SK-N-SH (cell line): ENCODE results near the gene COX14. TPM values are rescaled to one million over a fixed set of nuclear protein-coding genes. Genes with fewer than 3 reads are reported as not detected.

Experiments
- CTCF ChIA-PET: fragments of 300-600, 350-600 bp; formaldehyde crosslinking; extraction: SDS; loops from one replicate; lab custom pipeline; 2021; lab: Yijun Ruan, JAX
- POLR2A ChIA-PET: fragments of 350-600 bp; sonication (Branson Sonifier 250); formaldehyde crosslinking; extraction: SDS; loops from one replicate; lab custom pipeline; 2020; ENCODE audit warnings: antibody characterized with exemption, inconsistent platforms; lab: Yijun Ruan, JAX
- DNase-seq: peaks from one replicate; pipeline ENCODE4 v3.0.0; 2012
- H2AFZ ChIP-seq: fragments of 200-600 bp; sonication (generic); 2 replicates; pipeline ENCODE4 v1.8.1; 2016; ENCODE audit warnings: antibody characterized with exemption, mild to moderate bottlenecking, low read depth
- H3F3A ChIP-seq: fragments of 200-600 bp; sonication (generic); replicated peaks from 2 replicates; pipeline ENCODE3; 2016; ENCODE audit warnings: antibody characterized with exemption, mild to moderate bottlenecking; ENCODE audit not compliant: insufficient read depth
- H3K27ac ChIP-seq, 2 experiments: fragments of 200-500 bp in 1 of 2; fragments of 200-600 bp in 1 of 2; sonication (Bioruptor generic) in 1 of 2; sonication (generic), shearing (Covaris generic) in 1 of 2; 2 replicates each; pipeline versions ENCODE4 v1.5.1 to v1.6.1; 2014 to 2016; ENCODE audit warnings: low read depth in 2 of 2, inconsistent platforms in 1 of 2, low read length in 1 of 2, mild to moderate bottlenecking in 1 of 2, mixed read lengths in 1 of 2
- H3K27me3 ChIP-seq: fragments of 200-600 bp; sonication (generic), shearing (Covaris generic); 2 replicates; pipeline ENCODE4 v1.6.1; 2016; ENCODE audit warnings: mixed run types; ENCODE audit not compliant: insufficient read depth
- H3K36me3 ChIP-seq, 2 experiments: fragments of 200-500 bp in 1 of 2; fragments of 200-600 bp in 1 of 2; sonication (Bioruptor generic) in 1 of 2; sonication (generic) in 1 of 2; replicated peaks in 1 of 2; 2 replicates each; pipeline versions ENCODE3 to v1.5.1; 2014 to 2016; ENCODE audit warnings: low read length in 1 of 2, mild to moderate bottlenecking in 1 of 2; ENCODE audit not compliant: insufficient read depth in 2 of 2, control insufficient read depth in 1 of 2
- H3K4me1 ChIP-seq, 2 experiments: fragments of 200-500 bp in 1 of 2; fragments of 200-600 bp in 1 of 2; sonication (Bioruptor generic) in 1 of 2; sonication (generic), shearing (Covaris generic) in 1 of 2; 2 replicates each; pipeline versions ENCODE4 v1.5.1 to v1.6.1; 2014 to 2016; ENCODE audit warnings: low read depth in 1 of 2, low read length in 1 of 2, mixed run types in 1 of 2; ENCODE audit not compliant: insufficient read depth in 2 of 2, control insufficient read depth in 1 of 2
- H3K4me2 ChIP-seq: fragments of 200-600 bp; sonication (generic), shearing (Covaris generic); 2 replicates; pipeline ENCODE4 v1.6.1; 2017; ENCODE audit warnings: mixed run types
- H3K4me3 ChIP-seq, 2 experiments: fragments of 200-500 bp in 1 of 2; fragments of 200-600 bp in 1 of 2; sonication (Bioruptor generic) in 1 of 2; sonication (generic), shearing (Covaris generic) in 1 of 2; 2 replicates each; pipeline versions ENCODE4 v1.5.1 to v1.8.1; 2014 to 2016; ENCODE audit warnings: low read depth in 2 of 2, inconsistent platforms in 1 of 2, low read length in 1 of 2, mild to moderate bottlenecking in 1 of 2, mixed read lengths in 1 of 2, moderate library complexity in 1 of 2
- H3K79me2 ChIP-seq: fragments of 200-600 bp; sonication (generic); 2 replicates; pipeline ENCODE4 v1.8.1; 2017; ENCODE audit warnings: mild to moderate bottlenecking; ENCODE audit not compliant: insufficient read depth
- H3K9ac ChIP-seq: fragments of 200-600 bp; sonication (generic); 2 replicates; pipeline ENCODE4 v1.6.1; 2017; ENCODE audit warnings: mixed run types
- H3K9me2 ChIP-seq: fragments of 200-600 bp; sonication (generic); 2 replicates; pipeline ENCODE4 v1.6.1; 2017; ENCODE audit warnings: mixed run types
- H3K9me3 ChIP-seq: fragments of 200-600 bp; sonication (generic); 2 replicates; pipeline ENCODE4 v1.6.1; 2017; ENCODE audit warnings: mixed run types, mild to moderate bottlenecking, moderate library complexity
- H4K20me1 ChIP-seq: fragments of 200-600 bp; sonication (generic); 2 replicates; pipeline ENCODE4 v1.6.1; 2017; ENCODE audit warnings: mild to moderate bottlenecking, mixed run types; ENCODE audit not compliant: insufficient read depth
- CTCF ChIP-seq: fragments of 200-600 bp; sonication (generic); IDR thresholded peaks from 2 replicates; pipeline ENCODE4 v1.6.1; 2017; ENCODE audit warnings: antibody characterized with exemption, mild to moderate bottlenecking, moderate library complexity
- ELF1 ChIP-seq: IDR thresholded peaks from 2 replicates; pipeline ENCODE4 v1.4.0; 2012
- EZH2phosphoT487 ChIP-seq: fragments of 200-600 bp; sonication (generic); IDR thresholded peaks from 2 replicates; pipeline ENCODE4 v1.6.1; 2017; ENCODE audit warnings: low read depth, mixed run types, mild to moderate bottlenecking, antibody characterized with exemption, moderate library complexity, borderline replicate concordance
- FOXM1 ChIP-seq: IDR thresholded peaks from 2 replicates; pipeline ENCODE4 v1.4.0; 2012; ENCODE audit warnings: low read depth, mild to moderate bottlenecking
- GABPA ChIP-seq: IDR thresholded peaks from 2 replicates; pipeline ENCODE4 v1.4.0; 2012; ENCODE audit warnings: low read depth, mild to moderate bottlenecking
- JUND ChIP-seq: IDR thresholded peaks from 2 replicates; pipeline ENCODE4 v1.4.0; 2012
- MAX ChIP-seq: IDR thresholded peaks from 2 replicates; pipeline ENCODE4 v1.4.0; 2012; ENCODE audit warnings: low read depth
- MEF2A ChIP-seq: IDR thresholded peaks from 2 replicates; pipeline ENCODE4 v1.4.0; 2012; ENCODE audit warnings: low read depth, borderline replicate concordance
- MXI1 ChIP-seq: IDR thresholded peaks from 2 replicates; pipeline ENCODE4 v1.6.1; 2012; ENCODE audit warnings: mild to moderate bottlenecking, low read depth, low read length, improper control_type of control experiment
- PBX3 ChIP-seq: IDR thresholded peaks from 2 replicates; pipeline ENCODE4; 2012
- RAD21 ChIP-seq: IDR thresholded peaks from 2 replicates; pipeline ENCODE4 v1.6.1; 2012; ENCODE audit warnings: mild to moderate bottlenecking, low read length
- RCOR1 ChIP-seq: fragments of 150-350 bp; IDR thresholded peaks from 2 replicates; pipeline ENCODE4 v1.6.1; 2017; ENCODE audit warnings: antibody characterized with exemption, low read length
- RXRA ChIP-seq: IDR thresholded peaks from 2 replicates; pipeline ENCODE4 v1.4.0; 2012; ENCODE audit warnings: low read depth, mild to moderate bottlenecking, borderline replicate concordance
- TCF12 ChIP-seq: IDR thresholded peaks from 2 replicates; pipeline ENCODE4 v1.4.0; 2012
- TEAD4 ChIP-seq: IDR thresholded peaks from 2 replicates; pipeline ENCODE4 v1.4.0; 2012; ENCODE audit warnings: mild to moderate bottlenecking, borderline replicate concordance; ENCODE audit not compliant: insufficient read depth
- USF1 ChIP-seq: IDR thresholded peaks from 2 replicates; pipeline ENCODE4 v1.4.0; 2012; ENCODE audit warnings: low read depth, borderline replicate concordance
- YY1 ChIP-seq: IDR thresholded peaks from 2 replicates; pipeline ENCODE4 v1.4.0; 2012; ENCODE audit warnings: low read depth, mild to moderate bottlenecking
- ZBTB33 ChIP-seq: IDR thresholded peaks from 2 replicates; pipeline ENCODE4 v1.4.0; 2012; ENCODE audit warnings: low read depth, borderline replicate concordance
- WGBS: methylation state at CpG from one replicate; pipeline ENCODE4 v1.1.6; 2017; ENCODE audit warnings: low lambda C conversion rate; 5-methylcytosine and 5-hydroxymethylcytosine counted together
- polyA plus RNA-seq, 3 experiments: library from polyadenylated mRNA; depleted of rRNA; stranded (reverse); fragments of >200 nt; gene quantifications; 2 replicates each; pipeline ENCODE4 v1.2.3, GENCODE V29; 2012

Gene COX14
- polyA plus RNA-seq, 1 of the 3 experiments (the other 2 are of a cell fraction): 204 TPM

GRCh38 chr12:50121641-50122040 is 9.6 kb downstream of the COX14 start:
- no peaks in the 10 kb centered on the region for H3K9me3 ChIP-seq
- no peak for DNase-seq
- H3F3A ChIP-seq: peaks cover 7% of the 10 kb centered on the region
- TF ChIP-seq JUND (no peak), GABPA (no peak), MXI1 (no peak), FOXM1 (no peak)
- H3K4me2 ChIP-seq: no peak overlapping the region
- no peak overlapping the region for H3K9ac ChIP-seq
- ChIA-PET POLR2A (no interaction called here), CTCF (interaction anchor here (0.9 to 10.9 kb wide), 3 partner anchors 10 to 54 kb away, joined by 4 to 84 read pairs (median 6); partner anchors contain the start of gene COX14)
- no peaks in the 10 kb centered on the region for H3K9me2 ChIP-seq
- H4K20me1 ChIP-seq: no peaks in the 10 kb centered on the region
- H3K79me2 ChIP-seq: peaks cover 42% of the 10 kb centered on the region
- peaks cover 15 to 21% of the 10 kb centered on the region in 2 experiments for H3K36me3 ChIP-seq
- H3K4me3 ChIP-seq: no peak overlapping the region
- H3K4me1 ChIP-seq: no peaks in the 10 kb centered on the region
- H2AFZ ChIP-seq: no peak overlapping the region
- 97% methylated on average over 5 of the region's 5 CpGs for WGBS
- H3K27me3 ChIP-seq: no peaks in the 10 kb centered on the region
- H3K27ac ChIP-seq: no peak overlapping the region

- Histone ChIP-seq H3K36me3 (peaks cover 18 to 33% of the 10 kb centered on the region in 2 experiments), H3K9me3 (no peaks in the 10 kb centered on the region), H3K27me3 (no peaks in the 10 kb centered on the region), H3F3A (peaks cover 9% of the 10 kb centered on the region), H3K9me2 (no peaks in the 10 kb centered on the region), H4K20me1 (no peaks in the 10 kb centered on the region), H3K9ac (no peak overlapping the region), H2AFZ (no peak overlapping the region), H3K27ac (no peak overlapping the region), H3K4me1 (no peaks in the 10 kb centered on the region; a peak in 1 of 4 replicates), H3K4me2 (no peak overlapping the region), H3K4me3 (no peak overlapping the region), H3K79me2 (peaks cover 30% of the 10 kb centered on the region)
- ChIA-PET POLR2A (no interaction called here), CTCF (interaction anchor here (1.9 to 10.9 kb wide), 2 partner anchors 9 to 12 kb away, joined by 10 to 84 read pairs; partner anchors contain the start of gene COX14)
- no peak for DNase-seq
- WGBS: 94% methylated on average over 2 of the region's 2 CpGs
- no peak for TF ChIP-seq RAD21
- no peak for TF ChIP-seq YY1
- TF ChIP-seq USF1: no peak
- TF ChIP-seq TEAD4: no peak
- TF ChIP-seq MAX: no peak
- TF ChIP-seq ELF1: no peak
- TF ChIP-seq RCOR1: no peak
- TF ChIP-seq RXRA: no peak
- TF ChIP-seq CTCF: no peak
- TF ChIP-seq TCF12: no peak
- no peak for TF ChIP-seq EZH2phosphoT487
- TF ChIP-seq MEF2A: no peak
- TF ChIP-seq ZBTB33: no peak
- TF ChIP-seq PBX3: no peak
- TF ChIP-seq, all 33 proteins: peak for 0
Measured at GRCh38 chr12:50123203-50123602, 11.2 kb downstream of the COX14 start.
